ENCODE results near the gene CYP1B1.
A peak's percentile ranks its signal among the peaks of the same experiment; 100 is the strongest.
"Not testable (repeated sequence)": the region's sequence is repeated elsewhere in the genome, so short reads cannot be mapped to it uniquely, and the experiment has no call there.

CYP1B1 gene

DNA sequence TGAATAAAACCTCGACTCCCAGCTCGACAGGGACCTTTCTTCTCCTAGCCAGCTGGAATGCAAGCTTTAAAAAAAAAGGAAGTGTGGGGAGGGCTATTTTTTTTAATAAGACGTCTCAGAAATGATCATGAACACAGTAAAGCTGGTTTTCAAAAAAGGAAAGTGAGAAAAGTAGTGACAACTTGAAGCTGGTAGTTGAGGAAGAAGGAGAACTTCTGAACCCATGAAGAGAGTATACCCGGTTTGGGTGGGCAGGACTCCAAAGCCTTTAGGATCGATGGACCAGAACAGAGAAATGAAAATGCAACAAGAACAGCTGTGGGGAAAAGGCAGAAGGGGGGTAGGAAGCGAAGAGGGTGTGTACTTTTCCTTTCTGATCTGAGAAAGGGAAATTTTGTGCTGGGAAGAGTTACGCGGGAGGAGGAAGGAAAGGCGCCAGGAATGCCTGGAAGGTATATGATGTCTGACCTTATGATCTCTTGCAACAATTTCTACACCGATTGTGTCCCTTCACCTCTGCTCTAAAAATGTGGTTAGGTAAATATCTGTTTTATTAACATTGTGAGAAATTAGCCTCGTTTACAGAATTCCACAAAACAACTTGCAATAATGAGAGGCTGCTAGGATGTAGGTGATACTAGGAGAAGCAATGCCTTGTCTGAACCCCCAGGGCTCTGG lies 22.6 kb upstream of the CYP1B1 start:
- DNase-seq, result no peak

GRCh38 chr2:38097988-38098385 lies 22.0 kb upstream of the CYP1B1 start:
- DNase-seq, result peak; percentile 81

- no peak for DNase-seq
Observed at GRCh38 chr2:38097258-38097987, 21.5 kb upstream of the CYP1B1 start.

- DNase-seq, result peak; percentile 83
Observed at GRCh38 chr2:38095996-38096861, 20.3 kb upstream of the CYP1B1 start.

GRCh38 chr2:38095079-38095995 lies 19.4 kb upstream of the CYP1B1 start:
- DNase-seq, result no peak

DNA sequence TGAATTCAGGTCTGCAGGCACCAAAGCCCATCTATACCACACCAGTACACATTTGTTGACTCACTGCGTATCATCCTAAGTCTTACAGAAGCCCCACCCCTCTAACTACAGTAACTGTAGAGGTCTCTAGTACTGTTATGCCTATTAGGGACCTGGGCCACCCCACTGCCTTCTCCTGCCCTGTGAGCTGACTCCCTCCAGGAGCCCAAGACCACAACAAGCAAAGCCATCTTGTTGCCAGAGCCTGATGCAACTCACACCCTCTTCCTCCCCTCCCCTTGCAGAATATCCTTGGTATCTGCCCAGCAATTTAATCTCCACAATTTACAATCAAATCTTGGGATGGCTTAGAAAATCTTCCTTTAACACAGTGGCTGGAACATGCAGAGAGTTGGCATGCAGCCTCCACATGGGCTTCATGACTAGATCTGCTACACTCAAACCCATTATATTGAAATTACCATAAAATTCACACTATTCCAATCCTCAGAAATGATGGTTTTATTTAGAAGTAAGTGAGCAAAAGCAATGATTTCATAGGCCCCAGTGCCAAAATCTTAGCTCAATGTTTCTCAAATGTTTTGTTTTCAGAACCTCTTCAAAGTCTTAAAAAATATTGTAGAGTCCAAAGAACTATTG lies 17.7 kb upstream of the CYP1B1 start:
- DNase-seq, result no peak

DNA sequence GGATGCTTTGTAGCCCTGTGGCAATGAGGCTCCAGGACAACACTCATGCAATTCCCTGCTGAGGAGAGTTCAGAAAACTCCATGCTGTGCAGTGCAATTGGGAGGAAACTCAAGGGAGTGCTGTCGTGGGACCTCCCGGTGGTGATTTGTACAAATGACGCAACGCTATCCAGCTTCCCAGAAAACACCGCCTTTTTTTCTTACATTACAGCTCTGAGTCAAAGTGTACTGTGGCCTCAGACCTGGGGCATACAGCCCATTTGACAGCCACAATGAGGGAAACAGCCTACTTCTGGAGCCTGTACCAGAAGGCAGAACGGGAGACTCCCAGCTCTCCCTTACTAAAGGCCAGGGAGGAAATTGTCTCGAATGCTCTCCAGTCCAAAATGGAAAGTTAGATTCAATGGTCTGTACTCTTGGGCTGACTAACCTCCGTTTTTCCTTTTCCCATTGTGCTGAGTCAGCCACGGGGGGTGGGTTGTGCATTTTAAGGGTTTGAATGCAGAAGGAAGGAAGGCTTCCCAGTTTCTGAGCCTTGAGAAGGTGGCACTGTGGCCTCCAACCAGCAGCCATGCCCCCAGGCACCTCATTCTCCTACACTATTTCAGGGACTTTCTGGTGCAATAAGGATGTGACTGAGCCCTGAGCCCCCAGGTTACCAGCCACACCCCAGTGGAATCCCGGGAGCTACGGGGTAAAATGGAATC lies 16.4 kb upstream of the CYP1B1 start:
- peak; percentile 69 for DNase-seq

DNA sequence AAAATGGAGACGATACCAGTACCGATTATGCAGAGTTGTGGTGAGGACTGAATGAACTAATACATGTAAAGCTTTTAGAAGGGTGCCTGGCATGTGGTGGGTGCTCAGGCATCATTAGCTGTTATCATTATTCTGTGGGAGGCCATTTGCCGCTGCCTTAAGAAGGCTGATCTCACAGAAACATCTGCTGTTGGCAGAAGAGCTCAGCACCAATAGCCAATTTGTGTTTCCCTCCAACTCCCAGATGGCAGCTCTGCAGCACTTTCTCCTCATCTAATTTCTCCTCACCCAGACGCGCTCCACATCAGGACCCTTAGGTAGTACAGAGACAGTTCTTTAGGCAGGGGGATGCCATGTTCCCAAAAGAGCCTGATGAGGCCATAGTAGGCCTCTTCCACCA lies 15.8 kb upstream of the CYP1B1 start:
- DNase-seq, result no peak

GRCh38 chr2:38090928-38091327 lies 15.0 kb upstream of the CYP1B1 start:
- no peak for DNase-seq

GRCh38 chr2:38090212-38090611 lies 14.3 kb upstream of the CYP1B1 start:
- DNase-seq, result not testable (repeated sequence)

DNA sequence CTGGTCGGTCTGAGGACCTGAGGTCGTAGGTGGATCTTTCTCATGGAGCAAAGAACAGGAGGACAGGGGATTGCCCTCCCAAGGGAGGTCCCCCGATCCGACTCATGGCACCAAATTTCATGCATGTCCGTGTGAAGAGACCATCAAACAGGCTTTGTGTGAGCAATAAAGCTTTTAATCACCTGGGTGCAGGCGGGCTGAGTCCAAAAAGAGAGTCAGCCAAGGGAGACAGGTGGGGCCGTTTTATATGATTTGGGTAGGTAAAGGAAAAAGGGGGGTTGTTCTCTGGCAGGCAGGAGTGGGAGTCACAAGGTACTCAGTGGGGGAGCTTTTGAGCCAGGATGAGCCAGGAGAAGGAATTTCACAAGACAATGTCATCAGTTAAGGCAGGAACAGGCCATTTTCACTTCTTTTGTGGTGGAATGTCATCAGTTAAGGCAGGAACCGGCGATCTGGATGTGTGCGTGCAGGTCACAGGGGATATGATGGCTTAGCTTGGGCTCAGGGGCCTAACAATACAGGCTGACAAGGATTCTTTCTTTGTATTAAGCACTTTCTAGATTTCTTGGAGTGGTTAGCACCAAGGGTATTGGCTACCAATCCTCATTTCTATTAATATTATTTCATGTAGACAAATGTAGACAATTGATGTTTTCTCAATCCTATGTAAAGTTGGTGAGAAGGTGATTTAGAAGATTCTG lies 10.2 kb upstream of the CYP1B1 start:
- not testable (repeated sequence) for DNase-seq

GRCh38 chr2:38084556-38084955 lies 8.6 kb upstream of the CYP1B1 start:
- not testable (repeated sequence) for DNase-seq

DNA sequence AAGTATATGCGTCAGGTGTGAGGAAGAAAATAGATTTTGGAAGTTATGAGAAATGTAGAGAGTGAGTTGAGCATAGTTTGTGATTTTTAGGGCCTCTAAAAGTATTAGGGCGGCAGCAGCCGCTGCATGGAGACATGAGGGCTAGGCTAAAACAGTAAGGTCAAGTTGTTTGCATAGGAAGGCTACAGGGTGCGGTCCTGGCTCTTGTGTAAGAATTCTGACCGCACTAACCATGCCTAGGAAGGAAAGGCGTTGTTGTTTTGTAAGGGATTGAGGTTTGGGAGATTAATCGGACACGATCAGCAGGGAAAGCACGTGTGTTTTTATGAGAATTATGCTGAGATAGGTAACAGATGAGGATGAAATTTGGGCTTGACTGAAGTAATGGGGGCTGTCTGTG lies 6.8 kb upstream of the CYP1B1 start:
- not testable (repeated sequence) for DNase-seq

GRCh38 chr2:38080346-38080745 lies 4.4 kb upstream of the CYP1B1 start:
- no peak for DNase-seq

DNA sequence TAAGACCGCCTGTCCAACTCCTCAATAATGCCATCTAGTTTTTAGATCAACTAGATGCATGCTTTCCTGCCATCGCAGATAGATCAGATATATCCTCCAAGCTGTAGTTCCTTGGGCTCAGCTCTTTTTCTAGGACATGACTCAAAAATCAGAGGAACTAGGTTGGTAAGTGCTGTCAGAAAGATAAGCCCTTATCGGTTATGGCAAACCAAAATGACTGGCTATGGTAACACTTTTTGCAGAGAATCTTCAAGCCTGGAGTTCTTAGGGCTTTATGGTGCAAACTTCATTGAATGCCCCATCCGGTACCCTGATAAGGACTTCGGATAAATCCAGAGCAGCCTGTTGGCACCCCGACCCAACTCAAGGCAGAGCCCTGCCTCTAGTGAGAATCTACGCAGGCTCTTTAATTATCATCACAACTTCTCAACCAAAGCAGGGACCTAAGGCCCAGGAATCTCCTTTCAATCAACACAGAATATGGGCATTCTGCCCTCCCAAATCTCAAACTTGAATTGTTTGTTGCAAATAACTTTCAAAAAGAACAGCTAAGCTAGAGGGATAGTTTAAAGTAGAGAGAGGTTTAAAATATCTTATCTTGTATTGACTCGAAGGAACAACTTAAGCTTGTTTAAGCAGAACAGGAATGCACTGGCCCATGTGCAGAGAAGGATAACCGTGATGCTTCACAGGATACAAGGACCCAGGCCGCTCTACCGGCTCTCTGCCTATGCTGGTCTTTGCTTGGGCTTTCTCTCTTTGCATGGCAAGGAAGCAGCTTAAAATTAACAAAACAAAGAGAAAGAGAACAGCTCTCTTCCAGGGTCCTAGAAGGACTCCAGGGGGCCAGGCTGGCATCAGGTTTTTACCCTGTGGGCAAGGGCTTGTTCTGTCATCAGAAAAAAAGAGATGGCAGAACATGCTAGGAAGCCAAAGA lies 3.4 kb upstream of the CYP1B1 start:
- no peak for DNase-seq

- DNase-seq, result no peak
Observed at GRCh38 chr2:38077431-38077769, 1.4 kb upstream of the CYP1B1 start.

DNA sequence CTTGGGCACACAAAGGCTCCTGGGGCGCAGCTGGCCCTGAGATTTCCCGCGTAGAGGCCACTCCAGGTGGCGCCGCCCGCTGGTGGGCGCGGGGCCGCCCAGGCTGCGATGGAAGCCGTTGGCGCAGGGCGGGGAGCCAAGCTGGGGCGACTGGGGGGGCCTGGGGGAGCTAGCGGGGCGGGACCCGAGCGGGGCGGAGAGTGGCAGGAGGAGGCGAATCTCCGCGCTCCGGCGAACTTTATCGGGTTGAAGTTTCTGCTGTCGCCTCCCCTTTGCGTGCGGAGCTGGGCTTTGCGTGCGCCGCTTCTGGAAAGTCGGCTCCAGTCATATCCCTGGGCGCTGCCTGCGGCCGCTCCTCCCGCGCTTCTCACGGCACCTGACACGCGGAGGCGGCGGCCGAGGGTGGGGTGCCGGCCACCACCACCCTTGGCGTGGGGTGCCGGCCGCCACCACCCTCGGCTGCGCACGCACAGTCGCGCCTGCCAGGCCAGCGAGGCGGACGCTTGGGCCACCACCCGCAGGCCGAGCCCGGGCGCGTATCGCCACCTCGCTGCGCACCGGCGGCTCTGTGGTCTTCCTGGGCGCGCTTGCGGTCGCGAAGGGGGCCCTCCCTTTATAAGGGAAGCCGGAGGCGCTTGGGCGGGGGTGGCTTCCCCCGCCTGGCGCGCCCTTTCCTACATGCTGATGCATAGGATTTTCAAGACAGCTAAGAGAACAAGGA lies 919 bp upstream of the CYP1B1 start:
- DNase-seq, result peak; percentile 95

GRCh38 chr2:38076152-38076709 lies 280 bp upstream of the CYP1B1 start:
- DNase-seq, result peak; percentile 83
